Measurements from ENCODE around the gene CST9. TPM values are rescaled to one million over a fixed set of nuclear protein-coding genes. Genes with fewer than 3 reads are reported as not detected.

Gene CST9
- total and polyA plus RNA-seq, 2 of the 13 experiments (the other 11 are each of a cell fraction or from before 2014, with no cell fraction given): 0.07 TPM; not detected in 1

DNA sequence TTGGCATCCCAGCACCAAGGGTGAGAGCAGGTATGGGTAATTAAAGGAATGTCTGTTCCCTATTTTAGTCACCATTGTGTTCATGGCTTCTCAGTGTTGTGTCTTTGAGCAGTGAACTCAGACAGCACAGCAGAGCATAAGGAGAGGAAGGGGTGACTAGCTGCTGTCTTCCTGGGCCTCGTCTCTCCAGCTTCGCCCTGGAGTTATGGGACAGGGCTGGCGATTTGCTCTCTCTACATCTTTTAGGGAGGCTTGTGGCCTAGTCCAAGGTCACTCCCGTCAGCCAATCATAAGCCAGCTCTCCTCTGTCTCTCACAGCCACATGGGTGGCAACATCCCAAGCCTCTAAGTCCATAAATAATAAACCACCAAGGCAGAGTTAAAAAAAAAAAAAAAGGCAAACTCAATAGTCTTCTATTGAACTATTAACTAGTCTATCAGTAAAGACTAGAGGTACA is 24.7 kb upstream of the CST9 start (continued):
- TF ChIP-seq, protein P1, sequence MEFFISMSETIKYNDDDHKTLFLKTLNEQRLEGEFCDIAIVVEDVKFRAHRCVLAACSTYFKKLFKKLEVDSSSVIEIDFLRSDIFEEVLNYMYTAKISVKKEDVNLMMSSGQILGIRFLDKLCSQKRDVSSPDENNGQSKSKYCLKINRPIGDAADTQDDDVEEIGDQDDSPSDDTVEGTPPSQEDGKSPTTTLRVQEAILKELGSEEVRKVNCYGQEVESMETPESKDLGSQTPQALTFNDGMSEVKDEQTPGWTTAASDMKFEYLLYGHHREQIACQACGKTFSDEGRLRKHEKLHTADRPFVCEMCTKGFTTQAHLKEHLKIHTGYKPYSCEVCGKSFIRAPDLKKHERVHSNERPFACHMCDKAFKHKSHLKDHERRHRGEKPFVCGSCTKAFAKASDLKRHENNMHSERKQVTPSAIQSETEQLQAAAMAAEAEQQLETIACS (CRISPR knock-in tag; IDR thresholded peaks at IDR 0.05): peak; percentile 27; the same call in 1 of the 2 replicates
- TF ChIP-seq SOX13 (IDR thresholded peaks at IDR 0.05) (no peak), SOX13 (CRISPR knock-in tag; conservative IDR thresholded peaks at IDR 0.05 in 1 of 2, IDR thresholded peaks at IDR 0.05 in 1 of 2) (no peak), NFKB2 (CRISPR knock-in tag; IDR thresholded peaks at IDR 0.05; ENCODE audit: borderline replicate concordance) (0 out of 2 replicates have a peak, but pooled peaks have one; percentile 46), RAD21 (CRISPR knock-in tag; IDR thresholded peaks at IDR 0.05) (no peak), NCOR1 (IDR thresholded peaks at IDR 0.05; ENCODE audit: borderline replicate concordance, low read length) (no peak), ZC3H13 (CRISPR knock-in tag; IDR thresholded peaks at IDR 0.05) (0 out of 2 replicates have a peak, but pooled peaks have one; percentile 23), ZNF296 (CRISPR knock-in tag; conservative IDR thresholded peaks at IDR 0.05) (no peak), HOXA3 (CRISPR knock-in tag; IDR thresholded peaks at IDR 0.05) (peak; percentile 4; the same call in 1 of the 2 replicates), ZNF773 (CRISPR knock-in tag; IDR thresholded peaks at IDR 0.05; ENCODE audit: borderline replicate concordance) (no peak), ZFP36L1 (CRISPR knock-in tag; IDR thresholded peaks at IDR 0.05) (0 out of 2 replicates have a peak, but pooled peaks have one; percentile 34), NFYC (CRISPR knock-in tag; IDR thresholded peaks at IDR 0.05) (peak; percentile 57), ZNF782 (CRISPR knock-in tag; IDR thresholded peaks at IDR 0.05; ENCODE audit: borderline replicate concordance) (no peak)
- TF ChIP-seq, protein P2, sequence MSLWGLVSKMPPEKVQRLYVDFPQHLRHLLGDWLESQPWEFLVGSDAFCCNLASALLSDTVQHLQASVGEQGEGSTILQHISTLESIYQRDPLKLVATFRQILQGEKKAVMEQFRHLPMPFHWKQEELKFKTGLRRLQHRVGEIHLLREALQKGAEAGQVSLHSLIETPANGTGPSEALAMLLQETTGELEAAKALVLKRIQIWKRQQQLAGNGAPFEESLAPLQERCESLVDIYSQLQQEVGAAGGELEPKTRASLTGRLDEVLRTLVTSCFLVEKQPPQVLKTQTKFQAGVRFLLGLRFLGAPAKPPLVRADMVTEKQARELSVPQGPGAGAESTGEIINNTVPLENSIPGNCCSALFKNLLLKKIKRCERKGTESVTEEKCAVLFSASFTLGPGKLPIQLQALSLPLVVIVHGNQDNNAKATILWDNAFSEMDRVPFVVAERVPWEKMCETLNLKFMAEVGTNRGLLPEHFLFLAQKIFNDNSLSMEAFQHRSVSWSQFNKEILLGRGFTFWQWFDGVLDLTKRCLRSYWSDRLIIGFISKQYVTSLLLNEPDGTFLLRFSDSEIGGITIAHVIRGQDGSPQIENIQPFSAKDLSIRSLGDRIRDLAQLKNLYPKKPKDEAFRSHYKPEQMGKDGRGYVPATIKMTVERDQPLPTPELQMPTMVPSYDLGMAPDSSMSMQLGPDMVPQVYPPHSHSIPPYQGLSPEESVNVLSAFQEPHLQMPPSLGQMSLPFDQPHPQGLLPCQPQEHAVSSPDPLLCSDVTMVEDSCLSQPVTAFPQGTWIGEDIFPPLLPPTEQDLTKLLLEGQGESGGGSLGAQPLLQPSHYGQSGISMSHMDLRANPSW (CRISPR knock-in tag; IDR thresholded peaks at IDR 0.05; ENCODE audit: borderline replicate concordance): no peak
- TF ChIP-seq, protein P3, sequence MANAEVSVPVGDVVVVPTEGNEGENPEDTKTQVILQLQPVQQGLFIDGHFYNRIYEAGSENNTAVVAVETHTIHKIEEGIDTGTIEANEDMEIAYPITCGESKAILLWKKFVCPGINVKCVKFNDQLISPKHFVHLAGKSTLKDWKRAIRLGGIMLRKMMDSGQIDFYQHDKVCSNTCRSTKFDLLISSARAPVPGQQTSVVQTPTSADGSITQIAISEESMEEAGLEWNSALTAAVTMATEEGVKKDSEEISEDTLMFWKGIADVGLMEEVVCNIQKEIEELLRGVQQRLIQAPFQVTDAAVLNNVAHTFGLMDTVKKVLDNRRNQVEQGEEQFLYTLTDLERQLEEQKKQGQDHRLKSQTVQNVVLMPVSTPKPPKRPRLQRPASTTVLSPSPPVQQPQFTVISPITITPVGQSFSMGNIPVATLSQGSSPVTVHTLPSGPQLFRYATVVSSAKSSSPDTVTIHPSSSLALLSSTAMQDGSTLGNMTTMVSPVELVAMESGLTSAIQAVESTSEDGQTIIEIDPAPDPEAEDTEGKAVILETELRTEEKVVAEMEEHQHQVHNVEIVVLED (CRISPR knock-in tag; IDR thresholded peaks at IDR 0.05; ENCODE audit: borderline replicate concordance): no peak

Data from HepG2 (cell line).